ENCODE data around the gene CHRNB1. TPM values are rescaled to one million over a fixed set of nuclear protein-coding genes. Genes with fewer than 3 reads are reported as not detected.

Gene CHRNB1
- total RNA-seq, 2 experiments from 2014 or later, result 1.6 to 2.2 TPM

DNA sequence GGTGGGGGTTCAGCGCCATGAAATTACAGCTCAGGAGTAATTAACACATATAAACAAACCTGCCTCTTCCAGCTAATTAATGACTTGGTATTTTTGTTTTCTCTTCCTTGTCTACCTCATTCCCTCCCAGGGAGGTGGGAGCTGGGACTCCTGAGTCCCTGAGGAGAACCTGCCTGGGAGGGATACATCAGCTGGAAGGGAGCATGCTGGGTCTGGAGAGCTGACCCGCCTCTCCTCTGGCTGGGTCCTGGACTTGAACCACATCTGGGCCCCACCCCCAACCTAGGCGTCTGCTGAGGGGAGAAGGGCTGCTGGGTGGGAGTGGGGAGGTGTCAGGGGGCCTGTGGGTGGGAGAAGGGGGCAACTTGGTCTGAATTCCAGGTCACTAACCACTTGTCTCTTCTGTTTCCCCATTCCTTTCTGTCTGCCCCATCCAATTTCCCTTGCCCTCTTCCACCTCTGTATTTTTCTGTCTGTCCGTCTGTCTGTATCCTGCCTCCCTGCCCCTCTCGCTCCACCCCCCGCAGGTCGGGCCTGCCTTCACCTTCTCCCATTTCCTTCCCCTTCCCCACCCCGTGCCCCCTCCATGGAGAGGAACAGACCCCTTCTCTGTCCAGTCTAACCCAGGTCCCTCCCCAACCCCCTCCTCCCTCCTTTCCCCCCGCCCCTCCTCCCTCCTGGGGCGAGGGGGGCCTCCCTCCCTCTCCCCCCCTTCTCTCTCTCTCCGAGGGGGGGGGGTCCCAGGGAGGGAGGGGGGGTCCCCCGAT lies 37.2 kb upstream of the CHRNB1 start, which contains the start of gene NLGN2:
NLGN2 (plus strand) TSS at position 361 of the 767 bp plus-strand sequence. CDS start 411 bp downstream, outside the sequence.
- no peaks in the 10 kb centered on the region for H3K27me3 Mint-ChIP-seq
- CTCF ChIA-PET, result interaction anchor here (0.6 to 2.2 kb wide), 3 partner anchors 16 to 52 kb away, joined by 3 to 5 read pairs (median 4); partner anchors contain the start of gene TMEM95
- intact Hi-C loops (cut with DNase I, micrococcal nuclease), result loop anchor here (1.0 to 10.0 kb wide), 2 partner anchors 25 to 53 kb away; partner anchors contain the start of genes KCTD11 (in 1 of the 2) and TMEM95 (in 1 of the 2)
- no peak within 1 kb of the TSS for H3K4me3 ChIP-seq (ENCODE audit: low read length)
- H3K4me1 Mint-ChIP-seq (ENCODE audit: low read depth), result peaks cover 28% of the 10 kb centered on the region
- peak within 1 kb of the TSS; percentile 51 for H3K4me3 Mint-ChIP-seq
- no peaks in the 10 kb centered on the region for H3K9me3 Mint-ChIP-seq
- peaks cover 36% of the 10 kb centered on the region for H3K4me1 ChIP-seq (ENCODE audit: insufficient read depth, low read length)
- peaks cover 0 to 5% of the 10 kb centered on the region in 2 experiments for H3K27me3 ChIP-seq (ENCODE audit: control insufficient read depth in 1 of 2, insufficient read depth in 2 of 2, low read length in 2 of 2)
- ATAC-seq (ENCODE audit: poor library complexity) (no peak), DNase-seq (no peak)
- H3K36me3 ChIP-seq (ENCODE audit: insufficient read depth, low read length), result no peaks in the 10 kb centered on the region
- POLR2A ChIA-PET, result interaction anchor here (1.6 to 1.9 kb wide), 2 partner anchors 23 to 28 kb away, joined by 7 to 11 read pairs; partner anchors contain the start of gene TMEM102
- H3K9me3 ChIP-seq (ENCODE audit: control insufficient read depth in 1 of 2, insufficient read depth in 1 of 2, low read length in 2 of 2), result no peaks in the 10 kb centered on the region
- peaks cover 9% of the 10 kb centered on the region for H3K36me3 Mint-ChIP-seq (ENCODE audit: low read depth)
- TF ChIP-seq, protein P1, sequence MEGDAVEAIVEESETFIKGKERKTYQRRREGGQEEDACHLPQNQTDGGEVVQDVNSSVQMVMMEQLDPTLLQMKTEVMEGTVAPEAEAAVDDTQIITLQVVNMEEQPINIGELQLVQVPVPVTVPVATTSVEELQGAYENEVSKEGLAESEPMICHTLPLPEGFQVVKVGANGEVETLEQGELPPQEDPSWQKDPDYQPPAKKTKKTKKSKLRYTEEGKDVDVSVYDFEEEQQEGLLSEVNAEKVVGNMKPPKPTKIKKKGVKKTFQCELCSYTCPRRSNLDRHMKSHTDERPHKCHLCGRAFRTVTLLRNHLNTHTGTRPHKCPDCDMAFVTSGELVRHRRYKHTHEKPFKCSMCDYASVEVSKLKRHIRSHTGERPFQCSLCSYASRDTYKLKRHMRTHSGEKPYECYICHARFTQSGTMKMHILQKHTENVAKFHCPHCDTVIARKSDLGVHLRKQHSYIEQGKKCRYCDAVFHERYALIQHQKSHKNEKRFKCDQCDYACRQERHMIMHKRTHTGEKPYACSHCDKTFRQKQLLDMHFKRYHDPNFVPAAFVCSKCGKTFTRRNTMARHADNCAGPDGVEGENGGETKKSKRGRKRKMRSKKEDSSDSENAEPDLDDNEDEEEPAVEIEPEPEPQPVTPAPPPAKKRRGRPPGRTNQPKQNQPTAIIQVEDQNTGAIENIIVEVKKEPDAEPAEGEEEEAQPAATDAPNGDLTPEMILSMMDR (IDR thresholded peaks at IDR 0.05), result no peak
- no peak within 1 kb of the TSS for H3K27ac ChIP-seq (ENCODE audit: low read depth in 1 of 2, low read length in 2 of 2)
- H3K27ac Mint-ChIP-seq, result peak within 1 kb of the TSS; percentile 27

DNA sequence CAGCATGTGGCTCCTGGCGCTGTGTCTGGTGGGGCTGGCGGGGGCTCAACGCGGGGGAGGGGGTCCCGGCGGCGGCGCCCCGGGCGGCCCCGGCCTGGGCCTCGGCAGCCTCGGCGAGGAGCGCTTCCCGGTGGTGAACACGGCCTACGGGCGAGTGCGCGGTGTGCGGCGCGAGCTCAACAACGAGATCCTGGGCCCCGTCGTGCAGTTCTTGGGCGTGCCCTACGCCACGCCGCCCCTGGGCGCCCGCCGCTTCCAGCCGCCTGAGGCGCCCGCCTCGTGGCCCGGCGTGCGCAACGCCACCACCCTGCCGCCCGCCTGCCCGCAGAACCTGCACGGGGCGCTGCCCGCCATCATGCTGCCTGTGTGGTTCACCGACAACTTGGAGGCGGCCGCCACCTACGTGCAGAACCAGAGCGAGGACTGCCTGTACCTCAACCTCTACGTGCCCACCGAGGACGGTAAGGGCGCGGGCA lies 36.6 kb upstream of the CHRNB1 start:
- Mint-ChIP-seq H3K9me3 (no peaks in the 10 kb centered on the region), H3K4me1 (ENCODE audit: low read depth) (peaks cover 21% of the 10 kb centered on the region), H3K27me3 (no peaks in the 10 kb centered on the region), H3K36me3 (ENCODE audit: low read depth) (peaks cover 9% of the 10 kb centered on the region), H3K27ac (no peak overlapping the region), H3K4me3 (no peak overlapping the region)
- Histone ChIP-seq H3K27ac (ENCODE audit: low read depth in 1 of 2, low read length in 2 of 2) (no peak overlapping the region), H3K36me3 (ENCODE audit: insufficient read depth, low read length) (no peaks in the 10 kb centered on the region), H3K27me3 (ENCODE audit: control insufficient read depth in 1 of 2, insufficient read depth in 2 of 2, low read length in 2 of 2) (peaks cover 0 to 5% of the 10 kb centered on the region in 2 experiments), H3K4me3 (ENCODE audit: low read length) (no peak overlapping the region), H3K4me1 (ENCODE audit: insufficient read depth, low read length) (peaks cover 31% of the 10 kb centered on the region), H3K9me3 (ENCODE audit: control insufficient read depth in 1 of 2, insufficient read depth in 1 of 2, low read length in 2 of 2) (no peaks in the 10 kb centered on the region)
- intact Hi-C loops (cut with DNase I, micrococcal nuclease), result loop anchor here in 1 of 2 experiments (10.0 kb wide), 1 partner anchor 53 kb away; the partner anchor contains the start of genes KCTD11 and TMEM95
- ChIA-PET CTCF (interaction anchor here (0.6 to 2.2 kb wide), 3 partner anchors 15 to 53 kb away, joined by 3 to 5 read pairs (median 4); partner anchors contain the start of gene TMEM95), POLR2A (interaction anchor here (1.6 to 1.9 kb wide), 2 partner anchors 24 to 28 kb away, joined by 7 to 11 read pairs; partner anchors contain the start of gene TMEM102)
- TF ChIP-seq, protein P1 (IDR thresholded peaks at IDR 0.05), result no peak
- no peak for ATAC-seq (ENCODE audit: poor library complexity)
- DNase-seq, result peak in 9 of 14 experiments; percentile 12 to 73 (median 40)

DNA sequence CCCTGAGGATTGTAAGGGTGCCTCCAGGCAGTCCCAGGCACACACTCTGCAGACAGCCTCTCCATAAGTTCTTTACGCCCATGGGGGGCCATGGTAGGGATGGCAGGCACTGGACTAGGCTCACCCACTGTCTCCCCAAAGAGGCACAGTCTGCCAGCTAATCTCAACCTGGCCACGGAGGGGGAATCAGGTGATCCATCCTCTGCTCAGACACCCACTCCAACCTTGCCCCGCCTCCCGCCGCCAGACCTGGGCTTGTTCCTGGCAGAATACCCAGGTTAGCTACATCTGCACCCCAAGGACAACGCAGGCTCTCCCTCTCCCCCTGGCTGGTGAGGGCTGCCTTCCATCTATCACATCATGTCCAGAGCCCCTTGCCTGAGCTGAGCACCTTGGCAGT lies 36.0 kb upstream of the CHRNB1 start:
- H3K36me3 ChIP-seq (ENCODE audit: insufficient read depth, low read length), result no peaks in the 10 kb centered on the region
- Mint-ChIP-seq H3K27me3 (no peaks in the 10 kb centered on the region), H3K36me3 (ENCODE audit: low read depth) (peaks cover 7% of the 10 kb centered on the region), H3K9me3 (no peaks in the 10 kb centered on the region), H3K4me3 (peak overlapping the region; percentile 43), H3K4me1 (ENCODE audit: low read depth) (peaks cover 17% of the 10 kb centered on the region), H3K27ac (no peak overlapping the region)
- H3K9me3 ChIP-seq (ENCODE audit: control insufficient read depth in 1 of 2, insufficient read depth in 1 of 2, low read length in 2 of 2), result no peaks in the 10 kb centered on the region
- CTCF ChIA-PET, result interaction anchor here (1.5 to 2.2 kb wide), 2 partner anchors 25 to 53 kb away, joined by 4 to 5 read pairs; partner anchors contain the start of gene TMEM95
- H3K27me3 ChIP-seq (ENCODE audit: control insufficient read depth in 1 of 2, insufficient read depth in 2 of 2, low read length in 2 of 2), result peaks cover 0 to 5% of the 10 kb centered on the region in 2 experiments
- no peak overlapping the region for H3K27ac ChIP-seq (ENCODE audit: low read depth in 1 of 2, low read length in 2 of 2)
- no peak for ATAC-seq (ENCODE audit: poor library complexity)
- no peak for DNase-seq
- intact Hi-C loops (cut with DNase I, micrococcal nuclease), result loop anchor here in 1 of 2 experiments (10.0 kb wide), 1 partner anchor 54 kb away; the partner anchor contains the start of genes KCTD11 and TMEM95
- no peak overlapping the region for H3K4me3 ChIP-seq (ENCODE audit: low read length)
- POLR2A ChIA-PET, result interaction anchor here (1.6 to 1.9 kb wide), 2 partner anchors 25 to 27 kb away, joined by 7 to 11 read pairs; partner anchors contain the start of gene TMEM102
- peaks cover 27% of the 10 kb centered on the region for H3K4me1 ChIP-seq (ENCODE audit: insufficient read depth, low read length)
- TF ChIP-seq, protein P1 (IDR thresholded peaks at IDR 0.05), result no peak
